ENCODE results near the gene TSPEAR.
"Not testable (repeated sequence)": the region's sequence is repeated elsewhere in the genome, so short reads cannot be mapped to it uniquely, and the experiment has no call there.

The TSPEAR gene

GRCh38 chr21:44511938-44512275 is 199.5 kb downstream of the TSPEAR start:
- DNase-seq: no peak

GRCh38 chr21:44511219-44511937 is 200.0 kb downstream of the TSPEAR start:
- DNase-seq: no peak

GRCh38 chr21:44510508-44511218 is 200.7 kb downstream of the TSPEAR start:
- DNase-seq: peak; percentile 61

GRCh38 chr21:44510109-44510507 is 201.3 kb downstream of the TSPEAR start:
- no peak for DNase-seq

GRCh38 chr21:44509539-44509938 is 201.8 kb downstream of the TSPEAR start:
- no peak for DNase-seq

GRCh38 chr21:44508711-44509445 is 202.5 kb downstream of the TSPEAR start:
- no peak for DNase-seq

GRCh38 chr21:44508426-44508710 is 203.0 kb downstream of the TSPEAR start:
- no peak for DNase-seq

GRCh38 chr21:44507673-44508425 is 203.5 kb downstream of the TSPEAR start:
- DNase-seq: no peak

GRCh38 chr21:44506279-44507255 is 204.8 kb downstream of the TSPEAR start:
- no peak for DNase-seq

GRCh38 chr21:44505673-44506278 is 205.6 kb downstream of the TSPEAR start:
- no peak for DNase-seq

- no peak for DNase-seq
Measured at GRCh38 chr21:44503901-44504399, 207.4 kb downstream of the TSPEAR start.

GRCh38 chr21:44503006-44503889 is 208.1 kb downstream of the TSPEAR start:
- not testable (repeated sequence) for DNase-seq

GRCh38 chr21:44502171-44502958 is 209.0 kb downstream of the TSPEAR start:
- DNase-seq: no peak

- DNase-seq: no peak
Measured at GRCh38 chr21:44500111-44500510, 211.3 kb downstream of the TSPEAR start.

- DNase-seq: no peak
Measured at GRCh38 chr21:44499631-44500030, 211.7 kb downstream of the TSPEAR start.

GRCh38 chr21:44499211-44499560 is 212.2 kb downstream of the TSPEAR start:
- DNase-seq: no peak

- DNase-seq: no peak
Measured at GRCh38 chr21:44498280-44499210, 212.8 kb downstream of the TSPEAR start.

GRCh38 chr21:44497703-44498126 is 213.7 kb downstream of the TSPEAR start:
- no peak for DNase-seq
